MM.1S (cell line): ENCODE measurements around the gene MRPL58.

Source experiments
- EZH2 ChIP-seq: fragments of 300-600 bp; sonication (generic); optimal IDR thresholded peaks from 2 replicates; pipeline ENCODE3; 2017; ENCODE audit warnings: low read depth, mild to moderate bottlenecking, antibody characterized with exemption, low read length, mixed read lengths
- EZH2phosphoT487 ChIP-seq: fragments of 300-600 bp; sonication (generic); IDR thresholded peaks from 2 replicates; pipeline ENCODE4 v1.6.1; 2018; ENCODE audit warnings: antibody characterized with exemption, low read length
- TF ChIP-seq, protein P1 (sequence below): fragments of 300-600 bp; sonication (generic); IDR thresholded peaks from 2 replicates; pipeline ENCODE4 v1.5.1; 2016; ENCODE audit warnings: antibody characterized with exemption, low read length, mixed read lengths

DNA sequence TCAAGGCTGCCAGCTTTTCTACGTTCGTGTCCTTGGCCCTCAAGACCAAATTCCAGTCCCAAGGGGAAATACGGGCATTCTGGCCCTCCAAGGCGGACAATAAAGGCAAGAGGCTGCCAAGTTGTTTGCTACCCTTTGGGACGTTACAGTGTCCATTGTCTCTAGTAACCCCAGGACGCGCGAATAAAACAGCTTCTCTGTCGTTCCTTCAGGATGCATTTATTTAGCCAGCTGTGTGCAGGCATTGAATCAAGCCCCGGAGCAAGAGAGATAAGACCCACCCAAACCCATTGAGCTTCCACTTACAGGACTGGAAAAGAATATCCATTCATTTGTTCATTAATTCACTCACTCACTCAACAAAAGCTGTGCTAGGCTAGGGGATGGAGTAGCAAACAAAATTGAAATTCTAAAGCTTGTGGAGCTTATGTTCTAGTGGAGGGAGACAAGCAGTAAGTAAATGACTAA is 656 bp downstream of the MRPL58 start:
- TF ChIP-seq, protein P1, sequence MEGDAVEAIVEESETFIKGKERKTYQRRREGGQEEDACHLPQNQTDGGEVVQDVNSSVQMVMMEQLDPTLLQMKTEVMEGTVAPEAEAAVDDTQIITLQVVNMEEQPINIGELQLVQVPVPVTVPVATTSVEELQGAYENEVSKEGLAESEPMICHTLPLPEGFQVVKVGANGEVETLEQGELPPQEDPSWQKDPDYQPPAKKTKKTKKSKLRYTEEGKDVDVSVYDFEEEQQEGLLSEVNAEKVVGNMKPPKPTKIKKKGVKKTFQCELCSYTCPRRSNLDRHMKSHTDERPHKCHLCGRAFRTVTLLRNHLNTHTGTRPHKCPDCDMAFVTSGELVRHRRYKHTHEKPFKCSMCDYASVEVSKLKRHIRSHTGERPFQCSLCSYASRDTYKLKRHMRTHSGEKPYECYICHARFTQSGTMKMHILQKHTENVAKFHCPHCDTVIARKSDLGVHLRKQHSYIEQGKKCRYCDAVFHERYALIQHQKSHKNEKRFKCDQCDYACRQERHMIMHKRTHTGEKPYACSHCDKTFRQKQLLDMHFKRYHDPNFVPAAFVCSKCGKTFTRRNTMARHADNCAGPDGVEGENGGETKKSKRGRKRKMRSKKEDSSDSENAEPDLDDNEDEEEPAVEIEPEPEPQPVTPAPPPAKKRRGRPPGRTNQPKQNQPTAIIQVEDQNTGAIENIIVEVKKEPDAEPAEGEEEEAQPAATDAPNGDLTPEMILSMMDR = no peak
- no peak for TF ChIP-seq EZH2phosphoT487
- no peak for TF ChIP-seq EZH2
